ENCODE results near the gene SDK2.

- TF ChIP-seq CTCF (IDR thresholded peaks at IDR 0.05) (no peak), POLR2A (IDR thresholded peaks at IDR 0.05) (no peak)
Observed at GRCh38 chr17:73644145-73645049, at the start of gene SDK2.
